GM19438 (cell line): ENCODE measurements around the gene METTL6.
"Not testable (repeated sequence)": the region's sequence is repeated elsewhere in the genome, so short reads cannot be mapped to it uniquely, and the experiment has no call there.

ENCODE experiments used
- ATAC-seq: cut with Tn5 transposase; IDR thresholded peaks from one replicate; pipeline ENCODE4 v1.9.1; 2021; ENCODE audit warnings: low read depth; ENCODE audit not compliant: unreplicated experiment

Gene METTL6

GRCh38 chr3:15405448-15406050 lies 21.8 kb downstream of the METTL6 start:
- ATAC-seq = peak; percentile 58

- ATAC-seq = no peak
These were observed 22.6 kb downstream of the METTL6 start for GRCh38 chr3:15404767-15405166.

GRCh38 chr3:15403965-15404364 lies 23.4 kb downstream of the METTL6 start:
- ATAC-seq = no peak

DNA sequence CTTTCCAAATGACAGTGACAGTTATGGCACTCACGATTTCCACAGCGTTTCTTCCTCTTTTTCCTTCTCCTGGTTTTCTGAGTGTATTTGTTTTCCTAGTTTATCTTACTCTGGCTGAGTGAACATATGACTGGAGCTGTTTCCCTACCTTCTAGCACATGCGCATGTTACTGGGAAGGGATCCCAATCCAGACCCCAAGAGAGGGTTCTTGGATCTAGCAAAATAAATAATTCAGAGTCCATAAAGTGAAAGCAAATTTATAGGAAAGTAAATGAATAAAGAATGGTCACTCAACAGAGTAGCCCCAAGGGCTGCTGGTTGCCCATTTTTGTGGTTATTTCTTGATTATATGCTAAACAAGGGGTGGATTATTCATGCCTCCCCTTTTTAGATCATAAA lies 23.8 kb downstream of the METTL6 start:
- no peak for ATAC-seq

DNA sequence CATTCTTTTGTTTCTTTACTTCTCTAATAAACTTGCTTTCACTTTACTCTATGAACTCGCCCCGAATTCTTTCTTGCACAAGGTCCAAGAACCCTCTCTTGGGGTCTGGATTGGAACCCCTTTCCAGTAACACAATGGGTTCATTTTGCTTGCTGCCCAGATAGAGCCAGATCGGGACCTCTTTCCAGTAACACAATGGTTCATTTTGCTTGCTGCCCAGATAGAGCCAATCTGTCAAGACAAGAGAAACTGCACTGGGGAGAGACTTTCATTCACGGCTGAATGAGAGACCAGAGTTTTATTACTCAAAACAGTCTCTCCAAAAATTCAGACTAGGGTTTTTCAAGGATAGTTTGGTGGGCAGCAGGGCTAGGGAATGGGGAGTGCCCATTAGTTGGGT lies 25.4 kb downstream of the METTL6 start:
- ATAC-seq = no peak

GRCh38 chr3:15399970-15400369 lies 27.4 kb downstream of the METTL6 start:
- ATAC-seq = no peak

DNA sequence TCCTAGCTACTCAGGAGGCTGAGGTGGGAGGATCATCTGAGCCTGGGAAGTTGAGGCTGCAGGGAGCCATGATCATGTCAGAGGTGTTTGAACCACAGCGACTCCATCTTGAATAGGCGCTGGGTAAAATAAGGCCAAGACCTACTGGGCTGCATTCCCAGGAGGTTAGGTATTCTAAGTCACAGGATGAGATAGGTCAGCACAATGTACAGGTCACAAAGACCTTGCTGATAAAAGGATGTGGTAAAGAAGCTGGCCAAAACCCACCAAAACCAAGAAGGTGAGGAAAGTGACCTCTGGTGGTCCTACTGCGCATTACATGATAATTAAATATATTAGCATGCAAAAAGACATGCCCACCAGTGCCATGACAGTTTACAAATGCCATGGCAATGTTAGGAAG lies 28.6 kb downstream of the METTL6 start:
- ATAC-seq = not testable (repeated sequence)

- ATAC-seq = not testable (repeated sequence)
These were observed 34.1 kb downstream of the METTL6 start for GRCh38 chr3:15393252-15393651.

GRCh38 chr3:15391007-15391406 lies 36.3 kb downstream of the METTL6 start:
- no peak for ATAC-seq

- no peak for ATAC-seq
These were observed 36.9 kb downstream of the METTL6 start for GRCh38 chr3:15390460-15390859.

DNA sequence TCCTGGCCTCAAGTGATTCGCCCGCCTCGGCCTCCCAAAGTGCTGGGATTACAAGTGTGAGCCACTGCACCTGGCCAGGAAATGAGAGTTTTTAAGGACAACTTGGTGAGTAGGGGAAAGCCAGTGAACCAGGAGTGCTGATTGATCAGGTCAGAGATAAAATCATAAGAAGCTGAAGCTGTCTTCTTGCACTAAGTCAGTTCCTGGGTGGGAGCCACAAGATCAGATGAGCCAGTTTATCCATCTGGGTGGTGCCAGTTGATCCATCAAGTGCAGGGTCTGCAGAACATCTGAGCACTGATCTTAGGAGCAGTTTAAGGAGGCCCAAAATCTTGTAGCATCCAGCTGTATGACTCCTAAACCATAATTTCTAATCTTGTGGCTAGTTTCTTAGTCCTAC lies 39.0 kb downstream of the METTL6 start:
- ATAC-seq = not testable (repeated sequence)

GRCh38 chr3:15387735-15388134 lies 39.6 kb downstream of the METTL6 start:
- ATAC-seq = no peak

DNA sequence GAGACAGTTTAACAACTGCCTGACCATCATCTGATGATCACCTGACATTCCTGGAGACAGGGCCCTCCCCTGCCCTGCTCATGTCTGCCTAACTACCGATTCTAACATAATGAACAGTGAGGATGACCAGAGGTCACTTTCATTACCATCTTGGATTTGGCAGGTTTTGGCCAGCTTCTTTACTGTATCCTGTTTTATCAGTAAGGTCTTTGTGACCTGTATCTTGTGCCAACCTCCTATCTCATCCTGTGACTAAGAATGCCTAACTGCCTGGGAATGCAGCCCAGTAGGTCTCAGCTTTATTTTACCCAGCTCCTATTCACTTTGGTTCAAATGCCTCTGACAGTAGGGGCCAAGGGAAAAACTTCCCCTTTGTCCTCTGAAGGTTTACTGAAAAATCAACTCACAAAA lies 40.2 kb downstream of the METTL6 start:
- no peak for ATAC-seq

DNA sequence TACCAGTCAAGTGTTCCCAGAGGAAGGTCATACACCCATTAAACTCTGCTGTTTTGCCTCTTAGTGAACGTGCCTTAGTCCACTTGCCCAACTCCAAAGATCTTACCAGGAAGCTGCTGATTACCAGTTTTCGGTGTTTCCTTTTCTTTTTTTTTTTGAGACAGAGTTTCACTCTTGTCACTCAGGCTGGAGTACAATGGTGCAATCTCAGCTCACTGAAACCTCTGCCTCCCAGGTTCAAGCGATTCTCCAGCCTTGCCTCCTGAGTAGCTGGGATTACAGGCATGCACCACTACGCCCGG lies 40.7 kb downstream of the METTL6 start:
- ATAC-seq = not testable (repeated sequence)

GRCh38 chr3:15385901-15386653 lies 41.3 kb downstream of the METTL6 start:
- ATAC-seq = no peak

- ATAC-seq = not testable (repeated sequence)
These were observed 42.1 kb downstream of the METTL6 start for GRCh38 chr3:15385238-15385695.

- peak; percentile 70 for ATAC-seq
These were observed 42.7 kb downstream of the METTL6 start for GRCh38 chr3:15384510-15385237.

- no peak for ATAC-seq
These were observed 44.9 kb downstream of the METTL6 start for GRCh38 chr3:15382405-15382923.

GRCh38 chr3:15380980-15381890 lies 46.1 kb downstream of the METTL6 start:
- ATAC-seq = no peak
